Ovary (tissue), 9 donors: ENCODE data around the gene FANCM. TPM values are rescaled to one million over a fixed set of nuclear protein-coding genes. Genes with fewer than 3 reads are reported as not detected.

Experiments used
- DNase-seq, 5 donors: peaks; one replicate each; pipeline ENCODE4 v3.0.0-alpha.2; 2019 to 2020
- H3K27ac ChIP-seq, 2 donors: fragments of 200-600 bp; one replicate each; pipeline versions ENCODE4 v1.5.1 to v1.8.0; 2019 to 2022
- H3K27me3 ChIP-seq: fragments of 200-600 bp; one replicate; pipeline ENCODE4 v1.8.0; 2022
- H3K36me3 ChIP-seq: fragments of 200-600 bp; sonication (generic); one replicate; pipeline ENCODE4 v1.5.1; 2019
- H3K4me1 ChIP-seq: one replicate; pipeline ENCODE4 v1.8.1; 2013; ENCODE audit warnings: mild to moderate bottlenecking, moderate library complexity; ENCODE audit not compliant: insufficient read depth
- H3K4me3 ChIP-seq: fragments of 200-600 bp; sonication (generic); one replicate; pipeline ENCODE4 v1.5.1; 2017
- H3K9me3 ChIP-seq, 2 donors: fragments of 200-600 bp in 1 of 2; sonication (generic) in 1 of 2; one replicate each; pipeline versions ENCODE4 v1.5.1 to v1.8.1; 2013 to 2019; ENCODE audit warnings: mild to moderate bottlenecking in 1 of 2, moderate library complexity in 1 of 2
- EP300 ChIP-seq: sonication (generic); formaldehyde crosslinking; IDR thresholded peaks from one replicate; pipeline ENCODE4 v1.6.1; 2017; ENCODE audit warnings: antibody characterized with exemption
- POLR2A ChIP-seq: fragments of 450-650 bp; IDR thresholded peaks from one replicate; pipeline ENCODE4 v1.6.1; 2017; ENCODE audit warnings: antibody characterized with exemption, mild to moderate bottlenecking, moderate library complexity
- WGBS, 3 donors: extraction: QIAGEN DNeasy Blood & Tissue Kit in 1 of 3; methylation state at CpG; one replicate each; pipeline versions ENCODE4 v1.1.5 to v1.1.7; 2013 to 2017; 5-methylcytosine and 5-hydroxymethylcytosine counted together
- intact Hi-C, 4 donors: fragments of 100-400 bp; cut with DNase I; formaldehyde crosslinking; loops; one replicate each; pipeline versions ENCODE4 v1.11.0 to v1.15.1; 2022 to 2023
- polyA plus RNA-seq, 2 donors: library from polyadenylated mRNA; stranded (reverse); fragments of 200-250 nt in 1 of 2; fragments of 350-450 nt in 1 of 2; fragmentation: Illumina TruSeq in 1 of 2; extraction: RNeasy Lipid Tissue Mini Kit (QIAGEN cat#74804) in 1 of 2; gene quantifications; one replicate each; pipeline ENCODE4 v1.2.3, GENCODE V29; 2013 to 2014
- total RNA-seq, 7 donors: library from RNA; depleted of rRNA in 2 of 7; stranded (reverse); fragments of >200 nt in 2 of 7; fragmentation: NEBNext Ultra II Directional in 3 of 7; extraction: Animal tissue kit (Norgen Biotek cat#: 25700) in 3 of 7; gene quantifications; one replicate each; pipeline versions ENCODE4 v1.1.0 to v1.2.4, GENCODE V29; 2016 to 2023
- TF ChIP-seq, protein P1 (sequence below), 3 donors: fragments of 450-650 bp in 2 of 3; fragments of 200-600 bp in 1 of 3; IDR thresholded peaks; one replicate each; pipeline versions ENCODE4 v1.5.1 to v1.8.0; 2016 to 2022; ENCODE audit warnings: antibody characterized with exemption in 3 of 3, mild to moderate bottlenecking in 1 of 3
- donor health status: DM: no; HTN: no; CAD: no; lungs with moderate emphysema.
- donor health status: DM: no; HTN: no; CAD: no.
- donor health status: Bipolar disorder and iron deficiency.
- donor health status: DM: yes; HTN: yes; CAD: no.
- donor health status: DM: no; HTN: no; CAD: no.
- donor health status: DM: yes; HTN: yes; CAD: no.

FANCM gene
- total and polyA plus RNA-seq, 9 donors: 2.4 to 9.1 (median 5.0) TPM

DNA sequence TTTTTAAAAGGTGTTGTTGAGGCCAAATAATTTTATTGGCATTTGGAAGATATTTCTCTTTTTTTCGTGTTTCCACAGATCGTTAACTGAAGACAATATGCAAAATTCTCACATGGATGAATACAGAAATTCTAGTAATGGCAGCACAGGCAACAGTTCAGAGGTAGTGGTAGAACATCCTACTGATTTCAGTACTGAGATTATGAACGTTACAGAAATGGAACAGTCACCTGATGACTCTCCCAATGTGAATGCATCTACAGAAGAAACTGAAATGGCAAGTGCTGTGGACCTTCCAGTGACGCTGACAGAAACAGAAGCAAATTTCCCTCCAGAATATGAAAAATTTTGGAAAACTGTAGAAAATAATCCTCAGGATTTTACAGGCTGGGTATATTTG is 40.6 kb upstream of the FANCM start:
- Histone ChIP-seq H3K36me3 (no peaks in the 10 kb centered on the region), H3K4me3 (no peak overlapping the region), H3K27ac (no peak overlapping the region), H3K9me3 (no peaks in the 10 kb centered on the region), H3K27me3 (no peaks in the 10 kb centered on the region), H3K4me1 (no peaks in the 10 kb centered on the region)
- intact Hi-C loops: no loop called here
- 91 to 93% (median 93%) methylated on average over 4 of the region's 4 CpGs for WGBS, 3 donors
- no peak for DNase-seq
- TF ChIP-seq POLR2A (no peak), EP300 (no peak)
- TF ChIP-seq, protein P1, sequence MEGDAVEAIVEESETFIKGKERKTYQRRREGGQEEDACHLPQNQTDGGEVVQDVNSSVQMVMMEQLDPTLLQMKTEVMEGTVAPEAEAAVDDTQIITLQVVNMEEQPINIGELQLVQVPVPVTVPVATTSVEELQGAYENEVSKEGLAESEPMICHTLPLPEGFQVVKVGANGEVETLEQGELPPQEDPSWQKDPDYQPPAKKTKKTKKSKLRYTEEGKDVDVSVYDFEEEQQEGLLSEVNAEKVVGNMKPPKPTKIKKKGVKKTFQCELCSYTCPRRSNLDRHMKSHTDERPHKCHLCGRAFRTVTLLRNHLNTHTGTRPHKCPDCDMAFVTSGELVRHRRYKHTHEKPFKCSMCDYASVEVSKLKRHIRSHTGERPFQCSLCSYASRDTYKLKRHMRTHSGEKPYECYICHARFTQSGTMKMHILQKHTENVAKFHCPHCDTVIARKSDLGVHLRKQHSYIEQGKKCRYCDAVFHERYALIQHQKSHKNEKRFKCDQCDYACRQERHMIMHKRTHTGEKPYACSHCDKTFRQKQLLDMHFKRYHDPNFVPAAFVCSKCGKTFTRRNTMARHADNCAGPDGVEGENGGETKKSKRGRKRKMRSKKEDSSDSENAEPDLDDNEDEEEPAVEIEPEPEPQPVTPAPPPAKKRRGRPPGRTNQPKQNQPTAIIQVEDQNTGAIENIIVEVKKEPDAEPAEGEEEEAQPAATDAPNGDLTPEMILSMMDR (IDR thresholded peaks at IDR 0.05): no peak

DNA sequence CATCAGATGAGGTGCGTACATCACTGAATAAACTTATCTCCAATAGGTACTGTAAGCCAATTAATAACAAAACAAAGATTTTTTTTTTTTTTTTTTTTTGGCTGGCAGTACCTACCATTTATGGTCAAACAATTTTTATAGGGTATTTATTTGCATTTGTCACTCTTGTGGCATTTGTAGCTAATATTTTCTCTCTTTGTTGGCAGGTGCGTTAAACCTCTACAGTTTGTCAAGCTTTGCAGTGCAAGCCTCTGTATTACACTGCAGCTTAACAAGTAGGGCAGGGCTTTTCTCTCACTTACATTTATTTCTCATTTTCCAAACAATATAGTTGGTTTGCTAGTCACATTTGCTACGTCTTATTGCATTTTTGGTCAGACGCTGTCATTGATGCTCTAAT is 39.5 kb upstream of the FANCM start:
- H3K36me3 ChIP-seq: no peaks in the 10 kb centered on the region
- H3K27ac ChIP-seq: no peak overlapping the region
- no peak overlapping the region for H3K4me3 ChIP-seq
- TF ChIP-seq, protein P1 (IDR thresholded peaks at IDR 0.05): no peak
- TF ChIP-seq EP300: no peak
- no peak for TF ChIP-seq POLR2A
- no peak for DNase-seq
- no peaks in the 10 kb centered on the region for H3K9me3 ChIP-seq
- H3K4me1 ChIP-seq: no peaks in the 10 kb centered on the region
- 90 to 96% (median 94%) methylated on average over 4 of the region's 4 CpGs for WGBS, 3 donors
- intact Hi-C loops: no loop called here
- no peaks in the 10 kb centered on the region for H3K27me3 ChIP-seq

DNA sequence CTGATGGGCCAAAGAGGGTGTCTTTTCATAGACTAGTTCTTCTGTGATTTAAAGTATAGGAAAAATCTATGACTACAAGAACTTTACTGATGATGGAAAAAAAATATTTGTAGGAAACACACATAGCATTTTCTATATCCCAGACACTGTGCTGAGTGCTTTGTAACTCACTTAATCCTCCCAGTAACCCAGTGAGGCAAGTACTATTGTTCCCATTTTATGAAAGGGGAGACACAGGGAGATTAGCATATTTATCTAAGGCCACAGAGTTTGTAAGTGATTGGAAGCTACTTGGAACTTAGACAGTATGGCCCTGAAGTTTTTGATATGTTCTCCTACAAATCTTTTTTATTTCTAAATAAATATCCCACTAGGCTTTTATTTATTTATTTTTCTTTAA is 31.9 kb upstream of the FANCM start:
- Histone ChIP-seq H3K36me3 (no peaks in the 10 kb centered on the region), H3K27me3 (no peaks in the 10 kb centered on the region), H3K27ac (no peak overlapping the region), H3K4me1 (no peaks in the 10 kb centered on the region), H3K9me3 (no peaks in the 10 kb centered on the region), H3K4me3 (no peak overlapping the region)
- no peak for DNase-seq
- TF ChIP-seq POLR2A (no peak), EP300 (no peak)
- TF ChIP-seq, protein P1 (IDR thresholded peaks at IDR 0.05): no peak
- intact Hi-C loops: no loop called here

DNA sequence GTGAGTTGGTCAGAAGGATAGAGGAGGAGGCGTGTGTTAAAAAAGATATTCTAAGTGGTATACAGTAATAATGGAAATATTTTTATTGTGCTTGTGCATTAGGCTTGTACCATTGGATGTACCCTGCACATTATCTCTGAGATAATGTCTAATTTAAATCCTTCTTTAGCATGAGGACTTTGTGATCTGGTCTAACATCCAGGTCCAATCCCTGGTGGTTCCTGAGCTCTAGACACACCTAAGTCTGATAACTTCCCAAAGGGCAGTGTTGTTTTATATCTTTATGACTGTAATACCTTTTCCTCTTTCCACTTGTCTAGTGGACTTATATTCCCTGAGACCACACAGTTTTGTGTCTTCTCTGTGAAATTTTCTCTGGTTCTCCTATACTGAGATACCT is 31.2 kb upstream of the FANCM start:
- Histone ChIP-seq H3K4me3 (no peak overlapping the region), H3K27me3 (no peaks in the 10 kb centered on the region), H3K9me3 (no peaks in the 10 kb centered on the region), H3K4me1 (no peaks in the 10 kb centered on the region), H3K27ac (no peak overlapping the region), H3K36me3 (peaks cover 2% of the 10 kb centered on the region)
- WGBS, 3 donors: 93 to 100% (median 95%) methylated on average over 1 of the region's 1 CpG
- no peak for TF ChIP-seq EP300
- TF ChIP-seq POLR2A: no peak
- DNase-seq: no peak
- intact Hi-C loops: no loop called here

DNA sequence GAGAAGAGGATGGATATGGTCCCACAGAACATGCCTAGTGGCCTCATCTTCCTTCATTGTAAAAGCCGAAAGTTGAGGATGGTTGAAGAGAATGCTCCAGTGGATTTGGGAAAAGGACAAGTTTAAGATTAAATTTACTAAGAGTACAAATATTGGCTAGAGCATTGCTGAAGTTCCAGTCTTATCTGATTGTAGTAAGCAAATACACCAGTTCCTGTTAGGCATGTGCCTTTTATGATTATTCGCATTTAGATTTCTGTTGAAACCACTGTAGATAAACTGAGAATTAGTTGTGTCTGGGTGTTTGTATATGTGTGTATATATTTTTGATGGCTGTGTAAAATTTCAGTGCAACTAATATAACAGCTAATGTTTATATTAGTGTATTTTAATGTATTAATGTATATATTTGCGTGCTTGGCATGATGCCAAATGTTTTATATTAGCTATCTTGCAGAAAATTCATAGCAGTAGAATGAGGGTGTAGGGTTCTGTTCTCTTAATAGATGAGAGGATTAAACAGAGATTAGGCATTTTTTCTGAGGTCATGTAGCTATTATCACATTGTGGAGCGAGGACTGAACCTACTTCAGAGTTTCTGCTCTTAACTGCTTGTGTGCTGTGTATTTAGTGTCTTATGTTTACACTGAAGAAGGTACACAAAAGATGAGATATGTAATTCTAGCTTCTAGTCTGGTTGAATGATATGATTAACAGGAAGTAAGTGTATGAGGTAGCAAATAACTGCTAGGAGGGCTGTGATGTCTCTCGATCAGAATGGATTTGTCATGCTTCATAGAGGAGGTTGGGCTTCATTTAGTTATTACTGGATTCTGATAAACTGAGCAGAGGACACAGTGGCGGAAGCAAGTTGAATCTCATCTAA is 22.6 kb upstream of the FANCM start:
- intact Hi-C loops: no loop called here
- WGBS, 3 donors: 87 to 89% (median 88%) methylated on average over 6 of the region's 6 CpGs
- H3K4me3 ChIP-seq: no peak overlapping the region
- H3K36me3 ChIP-seq: peaks cover 2% of the 10 kb centered on the region
- H3K27ac ChIP-seq: no peak overlapping the region
- no peaks in the 10 kb centered on the region for H3K27me3 ChIP-seq
- H3K4me1 ChIP-seq: no peaks in the 10 kb centered on the region
- no peak for DNase-seq
- no peaks in the 10 kb centered on the region for H3K9me3 ChIP-seq
- TF ChIP-seq POLR2A (no peak), EP300 (no peak)
- TF ChIP-seq, protein P1 (IDR thresholded peaks at IDR 0.05): no peak
